HG03025 (cell line): Measurements from ENCODE around the gene CHCHD2.
A peak's percentile ranks its signal among the peaks of the same experiment; 100 is the strongest.
"Not testable (repeated sequence)": the region's sequence is repeated elsewhere in the genome, so short reads cannot be mapped to it uniquely, and the experiment has no call there.

ENCODE experiments used
- ATAC-seq: cut with Tn5 transposase; IDR thresholded peaks from one replicate; pipeline ENCODE4 v1.9.1; 2021; ENCODE audit warnings: mild to moderate bottlenecking, moderate library complexity; ENCODE audit not compliant: unreplicated experiment, low FRiP score

CHCHD2 gene

DNA sequence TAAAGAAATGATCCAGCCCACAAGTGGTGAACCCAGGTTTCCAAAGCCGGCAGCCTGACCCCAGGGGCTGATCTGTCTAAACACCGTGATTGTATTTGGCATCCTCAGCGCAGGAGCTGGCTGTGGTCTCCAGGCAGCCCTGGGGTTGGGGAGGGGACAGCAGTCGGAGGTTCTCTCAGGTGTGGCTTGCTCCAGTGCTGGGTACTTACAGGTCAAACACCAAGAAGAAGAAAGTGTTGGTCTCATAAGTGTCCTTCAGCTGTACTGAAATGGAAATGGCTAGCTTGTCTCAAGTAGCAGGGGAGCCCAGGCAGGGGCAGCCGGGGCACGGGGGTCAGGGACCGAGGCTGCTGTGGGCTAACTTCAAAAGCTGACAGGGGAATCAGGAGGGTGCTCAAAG is 19.5 kb downstream of the CHCHD2 start:
- ATAC-seq = no peak

DNA sequence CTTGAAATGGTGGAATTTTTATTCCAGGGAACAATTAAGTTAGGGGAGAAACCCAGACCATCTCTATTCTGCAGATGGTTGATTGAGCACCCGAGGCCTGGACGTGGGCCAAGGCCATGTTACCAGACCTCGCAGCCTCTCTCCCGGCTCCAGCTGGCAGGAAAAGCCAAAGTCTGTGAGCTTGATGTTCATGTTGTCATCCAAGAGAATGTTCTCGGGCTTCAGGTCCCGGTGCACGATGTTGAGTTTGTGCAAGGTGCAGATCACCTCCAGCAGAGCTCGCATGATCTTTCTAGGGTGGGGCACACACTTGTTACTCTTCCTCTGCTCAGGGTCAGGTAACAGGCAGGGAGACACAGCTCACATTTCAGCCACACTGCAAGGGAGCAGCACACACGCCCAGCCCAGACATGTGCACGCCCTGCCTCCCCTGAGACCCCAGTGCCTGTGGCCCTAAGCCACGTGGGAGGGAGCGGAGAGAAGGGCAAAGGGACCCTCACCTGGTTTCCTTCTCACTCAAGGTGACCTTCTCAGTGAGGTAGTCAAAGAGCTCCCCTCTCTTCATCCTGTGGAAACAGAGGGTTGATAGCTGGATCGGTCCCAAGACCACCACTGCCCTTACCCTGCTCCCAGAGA is 23.0 kb downstream of the CHCHD2 start:
- no peak for ATAC-seq

DNA sequence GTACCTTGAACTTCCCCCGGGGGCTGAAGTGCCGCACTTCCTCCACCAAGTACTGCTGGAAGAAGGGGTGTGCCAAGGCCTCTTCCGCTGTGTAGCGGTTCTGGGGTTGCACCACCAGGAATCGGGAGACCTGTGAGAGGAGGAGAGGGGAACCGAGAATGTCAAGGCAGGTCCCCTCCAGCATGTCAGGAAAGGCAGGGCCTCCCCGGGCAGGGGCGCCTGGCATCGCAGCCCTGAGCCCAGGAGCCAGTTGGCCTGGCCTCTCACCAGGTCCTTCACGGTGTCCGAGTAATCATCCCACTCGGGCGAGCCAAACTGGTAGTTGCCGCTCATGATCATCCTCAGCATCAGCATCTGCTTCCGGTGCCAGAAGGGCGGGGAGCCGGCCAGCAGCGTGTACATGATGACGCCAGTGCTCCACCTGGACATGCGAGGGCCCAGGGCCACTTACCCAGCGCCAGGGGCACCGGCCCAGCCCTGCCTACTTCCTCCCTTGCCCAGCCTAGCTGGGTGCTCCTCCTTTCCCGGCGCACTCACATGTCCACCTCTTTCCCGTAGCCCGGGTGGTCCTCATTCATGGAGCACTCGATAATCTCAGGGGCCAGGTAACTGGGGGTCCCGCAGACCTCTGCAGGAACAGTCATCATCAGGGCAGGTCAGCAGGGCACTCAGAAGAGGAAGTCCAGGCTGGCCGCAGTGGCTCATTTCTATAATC is 24.5 kb downstream of the CHCHD2 start:
- ATAC-seq = no peak

DNA sequence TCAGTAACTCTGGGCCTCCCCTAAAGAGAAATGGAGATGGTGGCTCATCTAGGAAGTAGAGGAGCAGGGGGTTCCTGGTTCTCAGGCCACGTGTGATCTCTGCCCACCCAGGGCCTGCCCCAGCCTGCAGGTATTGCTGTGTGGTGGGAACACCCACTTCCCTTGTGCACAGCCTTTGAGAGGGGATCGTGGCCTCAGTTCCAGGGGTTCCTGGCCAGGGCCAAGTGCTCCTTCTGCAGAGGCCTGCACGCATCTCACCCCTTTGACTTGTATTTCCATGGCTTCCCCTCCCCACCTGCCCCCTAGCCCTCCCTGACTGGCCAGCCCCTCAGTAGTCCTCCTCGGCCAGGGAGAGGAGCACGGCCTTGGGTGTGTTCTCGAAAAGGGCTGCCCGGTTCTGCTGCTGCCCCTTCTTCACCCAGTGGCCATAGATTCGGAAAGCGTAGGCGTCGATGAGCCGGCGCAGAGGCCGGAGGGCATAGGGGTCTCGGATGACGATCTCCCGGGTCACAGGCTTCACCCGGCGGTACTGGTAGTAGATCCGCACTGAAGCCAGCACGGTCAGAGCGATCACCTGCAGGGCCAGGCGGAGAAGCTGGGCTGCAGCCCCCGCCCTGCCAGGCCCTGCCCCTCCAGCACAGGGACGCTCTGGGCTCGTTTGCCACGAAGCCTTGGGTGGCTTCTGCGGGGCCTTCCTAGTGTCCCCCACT is 25.4 kb downstream of the CHCHD2 start:
- not testable (repeated sequence) for ATAC-seq

DNA sequence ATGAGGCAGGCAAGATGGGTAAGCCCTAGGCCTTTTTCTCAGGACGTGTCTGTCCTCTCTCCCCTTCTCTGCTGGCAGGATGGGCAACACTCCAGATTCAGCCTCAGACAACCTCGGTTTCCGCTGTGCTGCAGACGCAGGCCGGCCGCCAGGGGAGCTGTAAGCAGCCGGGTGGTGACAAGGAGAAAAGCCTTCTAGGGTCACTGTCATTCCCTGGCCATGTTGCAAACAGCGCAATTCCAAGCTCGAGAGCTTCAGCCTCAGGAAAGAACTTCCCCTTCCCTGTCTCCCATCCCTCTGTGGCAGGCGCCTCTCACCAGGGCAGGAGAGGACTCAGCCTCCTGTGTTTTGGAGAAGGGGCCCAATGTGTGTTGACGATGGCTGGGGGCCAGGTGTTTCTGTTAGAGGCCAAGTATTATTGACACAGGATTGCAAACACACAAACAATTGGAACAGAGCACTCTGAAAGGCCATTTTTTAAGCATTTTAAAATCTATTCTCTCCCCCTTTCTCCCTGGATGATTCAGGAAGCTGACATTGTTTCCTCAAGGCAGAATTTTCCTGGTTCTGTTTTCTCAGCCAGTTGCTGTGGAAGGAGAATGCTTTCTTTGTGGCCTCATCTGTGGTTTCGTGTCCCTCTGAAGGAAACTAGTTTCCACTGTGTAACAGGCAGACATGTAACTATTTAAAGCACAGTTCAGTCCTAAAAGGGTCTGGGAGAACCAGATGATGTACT is 26.7 kb downstream of the CHCHD2 start:
- ATAC-seq = no peak

DNA sequence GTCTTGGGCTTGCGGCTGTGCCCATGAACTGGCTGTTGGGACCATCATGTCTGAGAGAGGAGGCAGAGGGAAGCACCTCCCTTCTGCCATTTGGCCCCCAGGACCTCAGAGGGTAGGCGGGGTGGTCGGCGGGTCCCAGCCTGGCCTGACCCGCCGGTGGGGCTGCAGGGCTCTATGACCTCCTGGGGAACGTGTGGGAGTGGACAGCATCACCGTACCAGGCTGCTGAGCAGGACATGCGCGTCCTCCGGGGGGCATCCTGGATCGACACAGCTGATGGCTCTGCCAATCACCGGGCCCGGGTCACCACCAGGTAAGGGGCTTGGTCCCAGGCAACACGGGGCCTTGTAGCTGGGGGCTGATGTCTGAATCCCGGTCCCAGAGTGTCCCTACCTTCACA is 28.1 kb downstream of the CHCHD2 start:
- ATAC-seq = no peak

DNA sequence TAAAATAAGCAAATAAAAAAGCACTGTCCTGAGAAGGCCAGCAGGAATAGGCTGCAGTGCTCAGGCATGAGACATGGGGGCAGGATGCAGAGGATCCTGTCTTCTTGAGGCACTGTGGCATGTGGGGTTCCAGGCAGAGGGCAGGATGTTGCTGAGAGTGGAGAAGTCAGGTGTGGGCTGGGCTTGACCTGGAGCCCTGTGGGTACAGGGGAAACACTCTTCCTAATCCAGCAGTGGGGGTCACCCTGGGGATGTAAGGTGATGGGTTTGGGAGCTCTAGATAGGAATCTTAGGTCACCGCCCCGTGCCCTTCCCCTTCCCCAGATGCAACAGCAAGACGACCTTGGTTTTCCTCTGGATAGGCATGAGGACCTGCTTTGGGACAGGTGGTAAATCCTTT is 28.6 kb downstream of the CHCHD2 start:
- ATAC-seq = no peak

DNA sequence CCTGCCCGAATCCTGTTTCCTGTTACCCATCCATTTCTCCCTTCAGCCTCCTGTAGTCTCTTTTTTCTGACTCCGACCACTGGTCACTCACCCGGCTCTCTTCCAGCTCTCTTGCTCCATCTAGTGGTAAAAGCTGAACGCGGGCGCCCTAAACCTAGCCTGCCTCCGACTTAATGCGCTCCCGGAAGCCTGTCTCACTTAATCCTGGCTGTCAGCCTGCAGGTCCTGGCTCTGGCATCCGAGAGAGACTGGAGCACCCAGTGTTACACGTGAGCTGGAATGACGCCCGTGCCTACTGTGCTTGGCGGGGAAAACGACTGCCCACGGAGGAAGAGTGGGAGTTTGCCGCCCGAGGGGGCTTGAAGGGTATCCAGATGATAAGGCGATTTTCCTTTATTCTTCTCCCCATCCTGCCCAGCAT is 31.9 kb downstream of the CHCHD2 start:
- peak; percentile 72 for ATAC-seq

DNA sequence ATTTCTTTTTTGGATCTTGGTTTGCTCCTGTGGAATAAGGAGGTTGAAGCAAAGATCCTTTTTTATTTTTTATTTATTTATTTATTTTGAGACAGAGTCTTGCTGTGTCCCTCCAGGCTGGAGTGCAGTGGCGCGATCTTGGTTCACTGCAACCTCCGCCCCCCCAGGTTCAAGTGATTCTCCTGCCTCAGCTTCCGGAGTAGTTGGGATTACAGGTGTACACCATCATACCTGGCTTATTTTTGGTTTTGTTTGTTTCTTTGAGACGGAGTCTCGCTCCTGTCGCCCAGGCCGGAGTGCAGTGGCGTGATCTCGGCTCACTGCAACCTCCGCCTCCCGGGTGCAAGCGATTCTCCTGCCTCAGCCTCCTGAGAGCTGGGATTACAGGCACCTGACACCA is 39.9 kb downstream of the CHCHD2 start:
- ATAC-seq = not testable (repeated sequence)

DNA sequence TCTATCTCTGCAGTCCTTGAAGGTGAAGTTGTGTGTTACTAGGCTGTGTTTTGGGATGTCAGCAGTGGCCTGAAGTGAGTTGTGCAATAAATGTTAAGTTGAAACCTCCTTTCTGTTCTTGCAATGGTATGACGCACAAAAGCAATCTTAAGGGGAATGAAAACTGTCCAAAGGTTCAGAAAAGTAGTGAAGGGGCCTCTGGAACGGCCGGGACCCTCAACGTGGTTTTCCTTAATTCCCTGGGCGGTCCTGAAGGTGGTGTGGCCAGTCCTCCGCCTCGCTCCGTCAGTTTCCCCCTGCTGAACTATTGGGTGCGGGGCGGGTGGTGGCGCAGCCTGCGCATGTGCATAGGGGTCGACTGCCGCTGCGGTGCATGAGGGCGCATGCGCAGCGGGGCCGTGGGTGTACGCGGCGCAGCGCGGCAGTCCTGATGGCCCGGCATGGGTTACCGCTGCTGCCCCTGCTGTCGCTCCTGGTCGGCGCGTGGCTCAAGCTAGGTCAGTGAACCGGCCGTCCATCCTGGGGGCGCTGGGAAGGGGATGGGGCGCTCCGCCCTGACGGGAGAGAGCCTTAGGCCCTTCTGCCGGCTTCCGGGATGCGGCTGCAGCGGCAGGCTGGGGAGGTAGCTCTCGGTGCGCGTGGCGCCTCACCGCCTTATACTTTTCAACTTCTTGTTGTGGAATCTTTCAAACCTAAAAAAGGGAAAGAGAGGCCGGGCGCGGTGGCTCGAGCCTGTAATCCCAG is 42.2 kb downstream of the CHCHD2 start, which contains the start of gene SUMF2:
TSS of gene SUMF2 (plus strand) at position 405 of the 744 bp plus-strand sequence. CDS start at position 431, 26 bp downstream.
- ATAC-seq = peak; percentile 89

DNA sequence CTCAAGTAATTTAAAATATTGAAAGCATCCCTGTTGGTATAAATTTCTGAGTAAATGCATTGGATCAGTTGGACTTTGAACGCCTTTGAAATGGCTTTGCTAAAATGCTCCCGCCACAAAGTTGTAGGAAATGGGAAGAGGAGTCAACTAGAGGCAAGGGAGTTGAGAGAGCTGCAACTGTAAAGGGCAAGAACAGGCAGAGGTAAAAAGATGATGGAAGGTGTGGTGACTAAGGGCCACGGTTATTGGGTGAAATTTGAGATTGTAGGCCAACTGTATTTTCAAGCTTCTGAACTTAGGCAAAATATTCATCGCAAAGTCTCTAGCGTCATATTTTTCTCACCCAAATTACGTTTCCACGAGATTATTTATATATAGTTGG is 42.8 kb downstream of the CHCHD2 start:
- no peak for ATAC-seq

DNA sequence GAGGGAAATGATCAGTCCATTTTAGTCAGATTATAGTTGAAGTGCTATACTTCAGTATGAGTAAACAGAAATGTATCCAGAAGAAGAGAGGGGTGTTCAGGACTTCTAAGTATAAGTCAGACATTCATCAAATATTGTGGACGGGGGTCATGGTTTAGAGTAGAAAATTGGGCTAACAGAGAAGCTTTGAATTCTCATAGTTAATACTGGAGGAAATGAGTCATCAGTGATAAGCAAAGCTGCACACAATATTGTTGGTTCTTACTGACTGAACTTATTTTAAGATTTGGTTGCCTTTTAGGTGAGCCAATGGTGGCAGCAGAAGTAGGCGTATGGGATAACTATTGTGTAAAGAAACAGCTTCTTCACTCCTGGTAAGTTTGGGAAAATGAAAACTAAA is 43.9 kb downstream of the CHCHD2 start:
- ATAC-seq = no peak

DNA sequence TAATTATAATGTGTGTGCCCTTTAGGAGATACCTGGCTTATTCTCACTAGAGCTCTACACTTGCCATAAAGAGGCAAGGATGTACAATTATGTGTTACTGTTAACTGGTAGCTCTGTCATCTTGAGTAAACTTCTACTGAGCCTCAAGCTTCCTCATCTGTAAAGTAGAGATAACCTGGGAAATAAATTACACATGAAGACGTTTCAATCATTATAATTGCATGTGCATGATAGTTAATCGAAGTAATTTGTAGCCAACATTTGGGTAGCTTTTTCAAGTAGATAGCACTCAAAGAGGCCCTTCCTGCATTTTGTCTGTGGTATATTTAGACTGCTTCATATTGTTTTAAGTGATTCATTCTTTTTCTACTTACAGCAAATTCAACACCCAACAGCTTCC is 52.3 kb downstream of the CHCHD2 start:
- ATAC-seq = no peak

DNA sequence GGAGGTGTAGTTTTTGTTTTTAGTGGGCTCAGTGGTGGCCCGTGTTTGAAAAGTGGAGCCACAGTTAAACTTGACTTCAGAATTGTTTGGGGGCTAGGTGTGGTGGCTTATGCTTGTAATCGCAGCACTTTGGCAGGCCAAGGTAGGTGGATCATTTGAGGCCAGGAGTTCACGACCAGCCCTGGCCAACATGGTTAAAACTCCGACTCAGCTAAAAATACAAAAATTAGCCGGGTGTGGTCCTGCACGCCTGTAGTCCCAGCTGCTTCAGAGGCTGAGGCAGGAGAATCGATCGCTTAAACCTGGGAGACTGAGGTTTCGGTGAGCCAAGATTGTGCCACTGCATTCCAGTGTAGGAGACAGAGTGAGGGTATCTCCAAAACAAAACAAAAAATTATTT is 52.9 kb downstream of the CHCHD2 start:
- no peak for ATAC-seq
